Neural progenitor cell (in vitro differentiated cells): ENCODE measurements around the gene DPH5. TPM values are rescaled to one million over a fixed set of nuclear protein-coding genes. Genes with fewer than 3 reads are reported as not detected.

Source experiments
- DNase-seq: peaks from one replicate; pipeline ENCODE4 v3.0.0-alpha.2; 2016; ENCODE audit warnings: low spot score
- H2AFZ ChIP-seq: fragments of 200-600 bp; sonication (generic); replicated peaks from 2 replicates; pipeline ENCODE4 v1.6.1; 2016; ENCODE audit warnings: antibody characterized with exemption
- H3F3A ChIP-seq: fragments of 200-600 bp; sonication (generic); 2 replicates; pipeline ENCODE4 v1.6.1; 2016; ENCODE audit warnings: antibody characterized with exemption, low read depth
- H3K27ac ChIP-seq: fragments of 200-600 bp; sonication (generic); 2 replicates; pipeline ENCODE4 v1.5.1; 2016; ENCODE audit warnings: mild to moderate bottlenecking
- H3K27me3 ChIP-seq: fragments of 200-600 bp; sonication (generic); 2 replicates; pipeline ENCODE4 v1.6.1; 2016; ENCODE audit warnings: mild to moderate bottlenecking, moderate library complexity
- H3K36me3 ChIP-seq: fragments of 200-600 bp; sonication (generic); 2 replicates; pipeline ENCODE4 v1.5.1; 2016
- H3K4me1 ChIP-seq: fragments of 200-600 bp; sonication (generic); 2 replicates; pipeline ENCODE4 v1.6.1; 2016; ENCODE audit warnings: mixed run types
- H3K4me2 ChIP-seq: fragments of 200-600 bp; sonication (generic); 2 replicates; pipeline ENCODE4 v1.6.1; 2016
- H3K4me3 ChIP-seq: fragments of 200-600 bp; sonication (generic); 2 replicates; pipeline ENCODE4 v1.5.1; 2016
- H3K79me2 ChIP-seq: fragments of 200-600 bp; sonication (generic); 2 replicates; pipeline ENCODE4 v1.6.1; 2016; ENCODE audit warnings: low read depth
- H3K9ac ChIP-seq: fragments of 200-600 bp; sonication (generic); 2 replicates; pipeline ENCODE4 v1.6.1; 2016
- H3K9me3 ChIP-seq: fragments of 200-600 bp; sonication (generic); 2 replicates; pipeline ENCODE4 v1.5.1; 2016; ENCODE audit warnings: low read depth
- H4K20me1 ChIP-seq: fragments of 200-600 bp; sonication (generic); 2 replicates; pipeline ENCODE4 v1.6.1; 2016; ENCODE audit warnings: low read depth
- H3K27ac Mint-ChIP-seq: 3 replicates; pipeline ENCODE4 v1.8.0; 2021; ENCODE audit warnings: mixed read lengths
- H3K27me3 Mint-ChIP-seq: 2 replicates; pipeline ENCODE4 v1.8.0; 2022; ENCODE audit warnings: low read depth, mild to moderate bottlenecking, inconsistent platforms, moderate library complexity, mixed read lengths; ENCODE audit not compliant: insufficient read depth
- H3K36me3 Mint-ChIP-seq: 3 replicates; pipeline ENCODE4 v1.8.0; 2021; ENCODE audit warnings: mixed read lengths
- H3K4me1 Mint-ChIP-seq: 3 replicates; pipeline ENCODE4 v1.8.0; 2021; ENCODE audit warnings: mixed read lengths
- H3K4me3 Mint-ChIP-seq: 3 replicates; pipeline ENCODE4 v1.8.0; 2021; ENCODE audit warnings: mild to moderate bottlenecking, moderate library complexity, mixed read lengths
- H3K9me3 Mint-ChIP-seq: 3 replicates; pipeline ENCODE4 v1.8.0; 2020; ENCODE audit warnings: mixed read lengths
- EZH2 ChIP-seq: fragments of 200-600 bp; sonication (generic); IDR thresholded peaks from 2 replicates; pipeline ENCODE4 v1.6.1; 2017; ENCODE audit warnings: antibody characterized with exemption, mild to moderate bottlenecking, moderate library complexity
- EZH2phosphoT487 ChIP-seq: fragments of 200-600 bp; sonication (generic); IDR thresholded peaks from 2 replicates; pipeline ENCODE4 v1.6.1; 2017; ENCODE audit warnings: antibody characterized with exemption
- total RNA-seq: library from RNA; depleted of rRNA; stranded (reverse); fragments of >200 nt; gene quantifications from 2 replicates; pipeline ENCODE4 v1.2.3, GENCODE V29; 2015; ENCODE audit warnings: low replicate concordance
- TF ChIP-seq, protein P1 (sequence below): fragments of 200-600 bp; sonication (generic); IDR thresholded peaks from 2 replicates; pipeline ENCODE4 v1.5.1; 2017; ENCODE audit warnings: antibody characterized with exemption, mild to moderate bottlenecking

Gene DPH5
- total RNA-seq, 1 donor from 2014 or later: 99.4 TPM

DNA sequence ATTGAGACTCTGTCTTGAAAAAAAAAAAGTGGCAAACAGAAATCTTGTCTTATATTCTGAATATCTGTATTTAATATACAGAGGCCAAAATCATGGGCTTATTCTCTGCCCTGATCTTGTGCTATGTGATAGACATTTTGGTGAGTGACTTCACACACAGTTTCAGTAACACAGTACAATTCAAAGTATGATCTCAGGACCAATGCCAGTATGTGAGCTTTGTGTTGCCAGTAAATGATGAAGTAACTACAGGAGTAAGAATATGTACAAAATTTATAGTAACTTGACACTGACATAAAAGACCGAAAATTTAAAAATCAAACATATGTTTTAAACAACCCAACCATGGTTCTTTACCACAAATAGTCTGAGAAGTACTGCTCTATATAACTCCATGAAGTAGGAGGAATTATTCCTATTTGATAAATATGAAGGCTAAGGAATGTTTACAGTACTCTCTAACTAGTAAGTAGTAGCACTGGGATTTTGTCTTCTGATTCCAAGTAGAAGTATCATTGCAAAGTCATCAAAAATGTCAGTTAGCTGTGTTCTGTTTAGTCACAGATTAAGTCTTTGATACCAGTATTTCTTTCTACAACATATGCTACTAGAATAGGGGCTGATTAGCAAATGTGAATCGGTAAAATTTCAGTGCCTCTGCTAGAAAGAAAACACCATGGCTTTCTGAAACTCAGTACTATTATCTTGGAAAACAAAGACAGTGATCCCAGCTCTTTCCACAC lies 25.3 kb downstream of the DPH5 start:
- Mint-ChIP-seq H3K4me1 (peaks cover 8% of the 10 kb centered on the region), H3K9me3 (no peaks in the 10 kb centered on the region), H3K27ac (no peak overlapping the region), H3K4me3 (no peak overlapping the region), H3K36me3 (peaks cover 26% of the 10 kb centered on the region), H3K27me3 (no peaks in the 10 kb centered on the region)
- Histone ChIP-seq H3F3A (no peaks in the 10 kb centered on the region), H2AFZ (no peak overlapping the region), H4K20me1 (no peaks in the 10 kb centered on the region), H3K79me2 (no peaks in the 10 kb centered on the region), H3K9ac (no peak overlapping the region), H3K9me3 (no peaks in the 10 kb centered on the region), H3K36me3 (no peaks in the 10 kb centered on the region), H3K4me2 (no peak overlapping the region), H3K4me3 (no peak overlapping the region), H3K27ac (no peak overlapping the region), H3K4me1 (peaks cover 5% of the 10 kb centered on the region), H3K27me3 (no peaks in the 10 kb centered on the region)
- TF ChIP-seq EZH2 (no peak), EZH2phosphoT487 (no peak)
- TF ChIP-seq, protein P1, sequence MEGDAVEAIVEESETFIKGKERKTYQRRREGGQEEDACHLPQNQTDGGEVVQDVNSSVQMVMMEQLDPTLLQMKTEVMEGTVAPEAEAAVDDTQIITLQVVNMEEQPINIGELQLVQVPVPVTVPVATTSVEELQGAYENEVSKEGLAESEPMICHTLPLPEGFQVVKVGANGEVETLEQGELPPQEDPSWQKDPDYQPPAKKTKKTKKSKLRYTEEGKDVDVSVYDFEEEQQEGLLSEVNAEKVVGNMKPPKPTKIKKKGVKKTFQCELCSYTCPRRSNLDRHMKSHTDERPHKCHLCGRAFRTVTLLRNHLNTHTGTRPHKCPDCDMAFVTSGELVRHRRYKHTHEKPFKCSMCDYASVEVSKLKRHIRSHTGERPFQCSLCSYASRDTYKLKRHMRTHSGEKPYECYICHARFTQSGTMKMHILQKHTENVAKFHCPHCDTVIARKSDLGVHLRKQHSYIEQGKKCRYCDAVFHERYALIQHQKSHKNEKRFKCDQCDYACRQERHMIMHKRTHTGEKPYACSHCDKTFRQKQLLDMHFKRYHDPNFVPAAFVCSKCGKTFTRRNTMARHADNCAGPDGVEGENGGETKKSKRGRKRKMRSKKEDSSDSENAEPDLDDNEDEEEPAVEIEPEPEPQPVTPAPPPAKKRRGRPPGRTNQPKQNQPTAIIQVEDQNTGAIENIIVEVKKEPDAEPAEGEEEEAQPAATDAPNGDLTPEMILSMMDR: no peak
- DNase-seq: no peak

DNA sequence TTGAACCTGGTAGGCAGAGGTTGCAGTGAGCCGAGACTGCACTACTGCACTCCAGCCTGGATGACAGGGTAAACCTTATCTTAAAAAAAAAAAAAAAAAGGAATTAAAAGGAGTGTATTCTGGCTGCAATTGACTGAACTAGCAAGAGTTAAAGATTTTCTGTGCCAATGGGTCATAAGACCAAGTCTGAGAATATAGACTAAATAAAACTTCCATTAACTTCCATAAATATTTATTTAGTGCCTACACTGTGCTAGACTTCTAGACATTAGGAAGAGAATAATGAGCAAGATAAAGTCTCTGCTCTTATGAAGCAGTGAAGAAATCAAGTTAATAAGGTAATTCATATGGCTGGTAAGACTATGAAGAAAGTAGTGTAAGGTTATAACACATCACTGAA lies 27.2 kb downstream of the DPH5 start:
- Histone ChIP-seq H3K79me2 (no peaks in the 10 kb centered on the region), H3K9ac (no peak overlapping the region), H3K4me2 (no peak overlapping the region), H3K4me1 (no peaks in the 10 kb centered on the region), H3K9me3 (no peaks in the 10 kb centered on the region), H2AFZ (no peak overlapping the region), H3K27me3 (no peaks in the 10 kb centered on the region), H3K4me3 (no peak overlapping the region), H3K27ac (no peak overlapping the region), H3F3A (no peaks in the 10 kb centered on the region), H4K20me1 (no peaks in the 10 kb centered on the region), H3K36me3 (no peaks in the 10 kb centered on the region)
- DNase-seq: no peak
- peaks cover 25% of the 10 kb centered on the region for H3K36me3 Mint-ChIP-seq
- peaks cover 8% of the 10 kb centered on the region for H3K4me1 Mint-ChIP-seq
- H3K27ac Mint-ChIP-seq: no peak overlapping the region
- TF ChIP-seq EZH2phosphoT487: no peak
- TF ChIP-seq, protein P1: no peak
- TF ChIP-seq EZH2: no peak
- H3K9me3 Mint-ChIP-seq: no peaks in the 10 kb centered on the region
- H3K27me3 Mint-ChIP-seq: no peaks in the 10 kb centered on the region
- H3K4me3 Mint-ChIP-seq: no peak overlapping the region

DNA sequence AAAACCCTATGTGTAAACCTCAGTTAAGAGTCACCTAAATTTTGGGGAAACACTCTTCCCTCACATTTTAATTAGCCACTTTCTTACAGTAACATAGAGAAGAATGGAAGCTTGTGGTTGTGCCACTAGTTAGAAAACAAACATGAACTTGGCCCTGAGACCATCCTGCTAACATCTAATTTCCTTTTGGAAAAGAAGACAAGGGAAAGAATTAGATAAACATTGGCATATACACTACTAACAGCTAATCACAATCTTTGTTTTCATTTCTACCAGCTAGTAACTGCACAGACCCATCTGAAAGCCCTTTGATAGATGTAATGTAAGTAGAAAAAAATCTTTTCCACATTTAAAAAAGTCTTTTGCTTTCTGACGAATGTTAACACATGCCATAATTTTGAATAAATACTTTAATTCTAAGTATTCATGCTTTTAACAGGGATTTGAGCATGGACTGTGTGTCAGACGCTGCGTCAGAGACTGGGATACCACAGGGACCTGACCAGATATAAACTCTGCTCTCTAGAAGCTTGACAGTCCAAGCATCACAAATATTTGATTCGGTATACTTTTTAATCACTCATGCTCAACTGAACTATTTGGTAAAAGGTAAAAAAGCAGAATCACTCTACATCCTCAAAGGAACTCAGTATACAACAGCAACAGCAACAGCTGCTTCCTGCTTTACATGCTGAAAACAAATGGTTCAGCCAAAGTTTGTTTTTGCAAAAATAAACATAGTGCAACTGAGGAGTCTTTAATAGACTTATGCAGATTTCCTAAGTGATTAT lies 30.2 kb downstream of the DPH5 start:
- H3K9me3 Mint-ChIP-seq: no peaks in the 10 kb centered on the region
- no peaks in the 10 kb centered on the region for H3K36me3 ChIP-seq

More for the DNA sequence above, 30.2 kb downstream of the DPH5 start:
- Mint-ChIP-seq H3K27ac (no peak overlapping the region), H3K27me3 (no peaks in the 10 kb centered on the region), H3K4me1 (no peaks in the 10 kb centered on the region), H3K36me3 (peaks cover 31% of the 10 kb centered on the region), H3K4me3 (no peak overlapping the region)
- TF ChIP-seq, protein P1: no peak
- no peak for TF ChIP-seq EZH2phosphoT487
- TF ChIP-seq EZH2: no peak
- no peak for DNase-seq
- Histone ChIP-seq H3K27ac (no peak overlapping the region), H3K4me1 (no peaks in the 10 kb centered on the region), H3K9me3 (no peaks in the 10 kb centered on the region), H3K4me2 (no peak overlapping the region), H3K9ac (no peak overlapping the region), H4K20me1 (no peaks in the 10 kb centered on the region), H3K79me2 (no peaks in the 10 kb centered on the region), H3K4me3 (no peak overlapping the region), H3F3A (no peaks in the 10 kb centered on the region), H3K27me3 (no peaks in the 10 kb centered on the region), H2AFZ (no peak overlapping the region)
